SIG-M5 treated with dmso at 0.1 percent for 504 hours (cell line): ENCODE measurements around the gene NECAB3.
"Not testable (repeated sequence)": the region's sequence is repeated elsewhere in the genome, so short reads cannot be mapped to it uniquely, and the experiment has no call there.

Source experiments
- DNase-seq: peaks from one replicate; lab custom pipeline; 2025; ENCODE audit not compliant: unreplicated experiment; lab: John Stamatoyannopoulos, UW

Gene NECAB3

DNA sequence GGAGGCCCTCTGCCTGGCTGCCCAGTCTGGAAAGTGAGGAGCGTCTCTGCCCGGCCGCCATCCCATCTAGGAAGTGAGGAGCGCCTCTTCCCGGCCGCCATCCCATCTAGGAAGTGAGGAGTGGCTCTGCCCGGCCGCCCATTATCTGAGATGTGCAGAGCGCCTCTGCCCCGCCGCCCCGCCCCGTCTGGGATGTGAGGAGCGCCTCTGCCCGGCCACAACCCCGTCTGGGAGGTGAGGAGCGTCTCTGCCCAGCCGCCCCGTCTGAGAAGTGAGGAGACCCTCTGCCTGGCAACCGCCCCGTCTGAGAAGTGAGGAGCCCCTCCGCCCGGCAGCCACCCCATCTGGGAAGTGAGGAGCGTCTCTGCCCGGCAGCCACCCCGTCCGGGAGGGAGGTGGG is 24.7 kb upstream of the NECAB3 start:
- not testable (repeated sequence) for DNase-seq

DNA sequence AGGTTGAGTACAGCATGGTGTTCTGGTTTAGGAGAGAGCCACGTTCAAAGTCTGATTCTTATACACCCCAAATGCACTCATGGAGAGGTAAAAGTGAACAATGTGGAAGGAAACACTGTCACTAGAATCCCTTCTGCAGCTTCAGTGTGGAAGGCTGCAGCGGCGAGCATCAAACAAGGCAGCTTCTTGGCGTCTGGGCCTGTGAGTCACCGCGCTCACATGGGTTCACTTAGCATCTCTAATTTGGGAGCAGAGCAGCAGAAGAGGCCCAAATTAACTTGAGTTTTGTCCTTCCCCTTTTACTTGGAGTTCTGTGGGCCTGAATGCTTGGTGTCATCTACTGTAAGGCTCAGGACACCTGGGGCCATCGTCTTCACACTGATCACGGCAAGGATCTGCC is 22.9 kb upstream of the NECAB3 start:
- DNase-seq: peak; percentile 64

DNA sequence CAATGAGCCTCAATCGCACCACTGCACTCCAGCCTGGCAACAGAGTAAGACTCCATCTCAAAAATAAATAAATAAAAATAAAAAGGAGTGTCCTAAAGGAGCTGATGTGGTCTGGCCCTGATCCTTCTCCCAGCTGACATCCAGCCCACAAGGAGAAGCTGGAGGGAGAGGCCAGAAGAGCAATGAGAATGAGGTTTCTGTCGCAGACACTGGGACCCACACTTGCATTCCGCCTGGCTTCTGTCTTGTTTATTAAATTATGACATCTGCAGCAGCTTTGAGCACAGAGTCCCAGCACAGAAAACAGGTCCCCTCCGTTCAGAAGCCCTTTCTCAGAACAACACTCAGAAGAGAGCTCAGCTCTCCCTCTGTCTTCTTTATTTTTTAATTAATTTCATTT is 22.2 kb upstream of the NECAB3 start:
- DNase-seq: no peak

DNA sequence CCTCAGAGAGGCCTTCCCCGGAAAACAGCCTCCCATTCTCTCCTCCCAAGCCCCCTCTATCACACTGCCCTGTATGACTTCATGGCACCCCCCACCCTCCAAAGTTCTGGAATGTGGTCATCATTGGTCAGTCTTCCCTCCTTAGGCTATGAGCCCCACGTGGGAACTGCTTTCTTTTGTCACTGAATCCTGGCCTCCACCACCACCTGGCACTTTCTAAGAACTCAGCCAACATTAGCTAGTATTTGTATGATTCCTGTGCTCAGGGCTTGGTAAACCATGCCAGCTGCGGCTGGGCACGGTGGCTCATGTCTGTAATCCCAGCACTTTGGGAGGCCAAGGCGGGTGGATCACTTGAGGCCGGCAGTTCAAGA is 20.4 kb upstream of the NECAB3 start:
- no peak for DNase-seq

DNA sequence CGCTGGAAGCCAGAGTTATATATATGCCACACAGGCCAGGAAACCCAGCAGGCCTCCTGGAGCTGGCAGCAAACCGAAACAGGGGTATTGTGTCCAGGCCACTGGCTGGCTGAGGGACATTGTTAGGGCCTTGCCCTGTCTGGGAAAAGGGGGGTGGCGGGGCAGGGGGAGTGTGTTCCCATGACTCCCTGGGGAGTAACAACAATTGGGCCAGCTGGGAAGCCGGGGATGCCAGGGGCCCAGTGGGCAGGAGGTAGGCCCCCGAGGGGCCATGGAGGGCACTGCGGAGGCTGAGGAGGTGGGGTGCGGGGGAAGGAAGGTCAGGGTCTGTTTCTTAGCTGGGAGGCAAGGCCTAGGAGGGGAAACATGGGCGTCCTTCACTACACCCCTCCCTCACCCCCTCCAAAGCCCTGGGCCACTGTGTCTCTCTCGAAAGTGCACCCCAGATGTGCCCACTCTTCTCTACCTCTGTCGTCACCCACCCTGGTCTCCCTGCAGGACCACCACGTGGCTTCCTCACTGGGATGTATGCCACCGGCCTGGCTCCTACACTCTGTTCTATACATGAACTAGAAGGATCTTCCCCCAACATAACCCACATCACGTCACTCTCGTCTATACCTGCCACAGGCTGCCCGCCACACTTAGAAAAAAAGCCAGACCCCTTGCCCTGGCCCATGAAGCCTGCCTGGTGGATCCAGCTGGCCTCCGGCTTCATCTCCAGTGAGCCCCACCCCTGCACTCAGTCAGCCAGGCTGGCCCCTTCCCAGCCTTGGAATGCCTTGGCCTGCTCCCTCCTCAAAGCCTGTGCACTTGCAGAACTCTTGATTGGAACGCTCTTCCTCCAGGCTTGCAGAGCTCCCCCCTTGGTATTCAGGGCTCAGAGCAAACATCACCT is 19.8 kb upstream of the NECAB3 start:
- DNase-seq: no peak

DNA sequence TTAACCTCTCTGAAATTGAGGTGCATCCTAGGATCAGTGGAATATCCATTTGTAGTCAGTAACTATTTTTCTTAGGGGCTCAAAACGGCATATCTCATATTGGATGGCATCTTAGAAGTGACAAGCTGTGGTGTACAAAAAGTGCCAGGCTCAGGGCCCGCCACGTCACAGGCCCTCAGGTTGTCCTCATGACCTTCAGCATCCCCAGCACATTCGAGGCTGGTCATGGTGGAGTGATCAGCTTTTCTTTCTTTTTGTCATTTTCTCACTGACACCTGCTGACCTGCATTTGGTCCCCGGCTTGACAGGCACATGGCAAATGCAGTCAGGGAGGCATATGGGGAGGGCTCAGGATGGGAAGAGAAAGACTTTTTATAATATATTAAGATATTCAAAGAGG is 19.1 kb upstream of the NECAB3 start:
- DNase-seq: no peak

DNA sequence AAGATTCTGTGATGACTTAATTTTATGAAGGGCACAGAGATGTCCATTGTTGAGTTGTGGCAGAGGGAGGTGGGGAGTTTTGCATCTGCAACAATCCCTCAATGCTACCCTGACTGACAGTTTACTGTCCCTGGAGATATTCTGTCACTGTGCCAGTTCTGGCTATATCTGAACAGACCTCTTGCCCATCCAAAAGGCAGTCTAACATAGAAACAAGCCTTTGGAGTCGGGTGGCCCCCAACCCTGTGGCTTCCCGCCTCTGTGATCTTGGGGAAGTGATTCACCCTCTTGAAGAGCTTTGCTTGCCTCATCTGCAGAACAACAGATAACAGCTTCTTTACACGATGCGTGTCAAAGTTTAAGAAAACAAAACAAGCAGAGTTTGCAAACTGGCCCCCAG is 15.7 kb upstream of the NECAB3 start:
- DNase-seq: peak; percentile 78

DNA sequence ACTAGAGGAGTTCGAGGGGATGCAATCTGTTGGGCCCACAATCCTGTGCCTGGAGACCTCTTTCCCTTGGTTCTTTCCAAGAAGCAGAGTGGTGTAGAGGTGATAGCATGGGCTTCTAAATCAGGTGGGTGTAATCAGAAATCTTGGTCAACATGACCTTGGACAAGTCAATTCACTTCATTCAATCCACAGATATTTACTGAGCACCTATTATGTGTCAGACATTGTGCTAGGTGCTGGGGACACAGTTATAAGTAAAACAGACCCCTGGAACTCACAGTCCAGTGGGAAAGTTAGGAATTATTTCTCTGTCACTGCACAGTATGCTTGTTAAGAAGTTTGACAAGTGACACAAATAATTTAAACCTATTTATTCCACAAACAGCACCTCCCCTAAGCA is 15.3 kb upstream of the NECAB3 start:
- no peak for DNase-seq

DNA sequence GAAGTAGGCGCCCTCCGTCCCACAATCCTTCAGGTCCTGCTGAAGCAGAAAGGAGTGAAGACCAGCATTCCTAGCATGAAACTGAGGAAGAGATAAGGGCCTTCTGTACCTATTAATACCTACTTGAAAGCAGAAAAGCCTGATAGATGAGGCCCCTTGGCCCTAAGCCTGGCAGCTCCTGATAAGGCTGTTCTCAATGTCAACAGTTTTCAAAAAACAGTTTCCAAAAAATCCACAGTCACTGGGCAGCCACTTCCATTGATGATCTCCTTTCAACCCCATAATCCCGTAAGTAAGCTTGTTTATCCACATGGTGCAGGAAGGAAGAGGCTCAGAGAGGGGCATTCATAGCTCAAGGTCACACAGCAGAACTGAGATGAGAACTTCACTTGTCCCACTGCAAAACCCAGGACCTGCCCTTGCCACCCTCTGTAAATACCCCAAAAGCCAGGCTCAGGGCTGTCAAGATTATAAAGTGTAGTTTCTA is 14.8 kb upstream of the NECAB3 start:
- DNase-seq: no peak

DNA sequence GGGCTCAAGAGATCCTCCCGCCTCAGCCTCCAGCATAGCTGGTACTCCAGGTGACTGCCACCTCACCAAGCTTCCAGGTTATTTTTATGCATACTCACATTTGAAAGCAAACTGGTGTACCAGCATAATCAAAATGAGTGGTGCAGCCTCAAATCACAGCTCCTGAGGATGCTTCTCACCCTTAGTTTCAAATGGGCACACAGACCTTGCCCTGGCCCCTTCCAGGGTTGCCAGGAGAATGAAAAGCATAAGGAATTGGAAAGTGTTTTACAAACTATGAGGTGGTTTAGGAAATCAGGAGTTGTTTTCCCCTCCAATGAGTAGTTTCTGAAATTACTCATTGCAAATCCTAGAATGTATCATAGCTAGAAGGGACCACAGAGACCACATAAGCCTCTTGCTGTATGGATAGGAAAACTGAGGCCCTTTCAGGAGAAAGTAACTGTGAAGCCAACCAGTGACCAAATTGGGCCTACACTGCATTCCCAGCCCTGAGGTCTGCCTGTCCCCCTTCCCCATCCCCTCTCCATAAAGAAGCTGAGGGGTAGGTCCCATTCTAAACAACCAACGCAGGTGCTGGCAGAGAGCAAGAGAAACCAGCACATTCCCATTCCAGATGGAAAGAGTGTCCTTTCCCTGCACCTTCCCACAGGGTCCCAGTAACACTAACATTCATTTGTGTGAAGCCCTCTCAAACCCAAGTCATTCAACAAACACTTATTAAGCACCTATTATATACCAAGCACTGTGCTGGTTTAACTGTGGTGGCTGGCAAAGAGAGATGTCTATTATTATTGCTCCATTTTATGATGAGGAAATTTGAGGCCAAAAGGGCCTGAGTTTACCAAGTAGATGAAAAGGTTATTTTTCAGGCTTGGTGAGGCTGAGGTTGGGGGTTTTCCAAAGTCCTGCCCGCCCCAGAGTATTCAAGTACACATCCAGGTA is 14.0 kb upstream of the NECAB3 start:
- no peak for DNase-seq

DNA sequence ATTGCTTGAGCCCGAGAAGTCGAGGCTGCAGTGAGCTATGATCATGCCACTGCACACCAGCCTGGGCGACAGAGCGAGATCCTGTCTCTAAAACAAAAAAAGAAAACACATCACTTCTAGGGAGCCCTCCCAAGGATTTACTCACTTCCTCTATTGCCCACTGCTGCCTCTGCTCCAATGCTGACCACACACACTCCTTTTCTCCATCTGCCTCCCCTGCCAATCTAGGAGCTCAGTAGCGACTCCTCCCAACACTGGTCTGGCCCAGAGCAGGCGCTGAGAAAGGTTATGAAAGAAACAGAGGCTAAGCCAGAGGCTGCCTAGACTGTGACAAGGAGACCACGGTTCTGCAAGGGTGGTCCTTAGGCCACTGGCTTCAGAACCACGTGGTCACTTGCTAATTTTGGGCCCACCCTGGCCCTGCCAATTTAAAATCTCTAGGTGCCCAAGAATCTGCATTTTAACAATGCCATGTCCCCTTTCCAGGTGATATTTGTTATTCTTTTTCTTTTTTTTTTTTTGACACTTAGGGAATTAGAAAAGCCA is 13.2 kb upstream of the NECAB3 start:
- DNase-seq: peak; percentile 94

DNA sequence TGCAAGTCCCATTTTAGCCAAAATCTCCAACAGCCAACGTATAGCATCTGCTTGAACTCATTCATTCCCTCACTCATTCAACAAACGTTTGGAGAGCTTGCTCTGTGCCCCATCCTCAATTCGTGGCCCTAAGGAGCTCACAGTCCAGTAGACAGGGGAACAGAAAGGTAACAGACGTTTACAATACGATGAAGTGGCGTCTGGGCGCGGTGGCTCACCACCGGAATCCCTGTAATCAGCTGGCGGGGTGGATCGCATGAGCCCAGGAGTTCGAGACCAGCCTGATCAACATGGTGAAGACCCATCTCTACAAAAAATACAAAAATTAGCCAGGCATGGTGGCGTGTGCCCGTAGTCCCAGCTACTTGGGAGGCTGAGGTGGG is 12.7 kb upstream of the NECAB3 start:
- no peak for DNase-seq

DNA sequence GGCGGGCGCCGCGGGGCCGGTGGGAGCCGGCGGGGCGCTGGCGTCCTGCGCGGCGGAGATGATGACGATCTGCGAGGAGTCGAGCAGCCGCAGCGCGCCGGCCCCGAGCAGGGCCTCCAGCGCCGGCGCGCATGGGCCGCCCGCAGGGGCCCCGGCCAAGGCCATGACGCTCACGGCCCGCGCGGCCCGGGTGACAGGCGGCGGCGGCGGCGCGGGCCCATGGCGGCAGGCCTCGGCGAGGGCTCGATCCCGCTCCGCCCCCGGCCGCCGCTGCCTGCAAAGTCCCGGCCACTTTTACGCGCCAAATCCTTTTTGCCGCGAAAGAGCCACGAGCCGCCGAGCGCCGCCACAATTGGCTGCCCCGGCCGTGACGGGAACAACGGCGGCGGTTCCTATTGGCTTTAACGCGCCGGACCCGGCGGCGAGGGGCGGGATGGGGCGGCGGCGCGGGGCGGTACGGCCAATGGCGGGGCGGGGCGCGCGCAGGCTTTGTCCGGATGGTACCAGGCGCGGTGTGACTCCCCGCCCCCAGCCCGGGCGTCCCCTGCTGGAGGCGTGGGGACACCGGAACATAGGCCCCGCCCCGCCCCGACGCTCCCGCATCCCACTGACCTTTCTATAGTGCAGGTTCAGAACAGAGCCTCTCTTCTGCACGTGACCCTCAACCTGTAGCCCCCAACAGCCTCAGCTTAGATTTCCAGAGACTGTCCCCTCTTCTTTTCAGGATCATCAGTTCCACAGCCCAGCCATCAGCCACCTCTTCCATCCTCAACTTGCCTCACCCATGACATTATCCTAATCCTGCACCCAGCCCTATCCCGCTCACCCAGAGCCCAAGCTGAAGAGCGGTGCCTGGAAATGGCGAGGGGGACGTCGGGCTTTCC is 12.1 kb upstream of the NECAB3 start, which contains the start of gene E2F1:
Gene E2F1, minus strand, starts transcription at position 286 of the 884 bp plus-strand sequence. Its CDS starts 121 bp downstream, at position 165.
- peak; percentile 93 for DNase-seq

DNA sequence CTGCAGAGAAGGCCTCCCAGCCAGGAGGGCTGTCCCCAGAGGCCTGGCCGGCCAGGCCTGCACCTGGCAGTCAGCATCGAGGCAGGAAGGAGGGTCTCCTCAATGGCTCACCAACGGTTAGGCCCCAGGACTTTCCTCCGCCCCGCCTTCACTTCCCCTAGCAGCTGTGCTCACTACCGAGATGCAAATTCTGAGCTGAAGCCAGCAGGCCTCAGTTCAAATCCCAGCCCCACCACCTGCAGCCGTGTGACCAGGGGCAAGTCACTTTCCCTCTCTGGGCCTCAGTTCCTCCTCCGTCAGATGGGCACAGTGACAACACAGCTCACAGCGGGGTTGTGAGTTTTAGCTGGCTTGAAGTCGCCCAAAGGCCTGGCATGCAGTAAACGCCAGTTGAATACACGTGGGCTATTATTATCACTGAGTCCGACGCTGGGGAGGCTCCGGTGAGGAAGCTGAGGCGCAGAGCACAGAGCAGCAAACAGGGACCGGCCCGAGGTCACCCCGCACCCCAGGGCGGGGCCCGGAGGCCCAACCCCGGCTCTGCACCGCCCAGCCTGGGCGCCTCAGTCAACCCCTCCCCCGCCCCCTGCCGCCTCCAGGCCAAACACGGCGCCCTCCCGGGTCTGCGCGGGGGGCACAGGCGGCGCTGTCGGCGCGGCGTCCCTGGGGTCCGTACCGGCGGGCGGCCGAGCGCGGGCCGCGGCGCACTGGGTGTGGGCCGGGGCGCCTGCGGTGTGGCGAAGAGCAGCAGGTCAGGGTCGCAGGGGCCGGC is 11.3 kb upstream of the NECAB3 start:
- DNase-seq: peak; percentile 68

DNA sequence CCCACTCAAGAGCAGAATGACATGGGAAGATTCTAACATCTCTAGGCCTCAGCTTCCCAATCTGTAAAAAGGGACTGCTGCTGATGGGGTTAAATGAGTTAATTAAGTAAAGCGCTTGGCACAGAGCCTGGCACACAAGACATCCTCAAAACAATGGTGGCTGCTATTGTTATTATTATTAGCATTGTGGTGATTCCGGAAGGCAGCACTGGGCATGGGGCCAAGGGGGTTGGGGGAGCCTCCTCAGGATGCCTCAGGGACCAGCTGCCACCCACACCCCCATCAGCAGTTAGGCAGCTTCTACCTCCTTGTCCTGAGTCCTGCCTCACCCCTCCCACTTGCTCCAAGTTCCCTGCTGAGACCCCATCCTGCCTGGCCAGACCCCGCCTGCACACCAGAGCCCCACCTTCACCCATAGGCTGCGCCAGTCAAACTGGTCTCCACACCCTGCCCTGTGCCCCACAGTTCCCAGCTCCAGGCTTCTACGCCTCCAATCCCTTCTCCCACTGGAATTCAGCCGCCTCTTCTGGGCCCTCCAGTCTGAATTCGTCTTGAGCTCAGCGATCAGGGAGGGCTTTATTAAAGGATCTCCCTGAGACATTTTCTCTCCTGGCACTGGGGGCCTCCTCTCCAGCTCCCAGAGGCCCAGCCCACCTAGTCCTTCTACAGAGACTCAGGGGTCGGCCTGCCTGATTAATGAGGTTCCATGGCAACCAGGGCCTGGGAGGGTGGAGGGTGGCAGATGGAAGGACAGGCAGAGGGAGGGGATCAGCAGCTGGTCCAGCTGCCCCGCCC is 10.5 kb upstream of the NECAB3 start:
- no peak for DNase-seq

DNA sequence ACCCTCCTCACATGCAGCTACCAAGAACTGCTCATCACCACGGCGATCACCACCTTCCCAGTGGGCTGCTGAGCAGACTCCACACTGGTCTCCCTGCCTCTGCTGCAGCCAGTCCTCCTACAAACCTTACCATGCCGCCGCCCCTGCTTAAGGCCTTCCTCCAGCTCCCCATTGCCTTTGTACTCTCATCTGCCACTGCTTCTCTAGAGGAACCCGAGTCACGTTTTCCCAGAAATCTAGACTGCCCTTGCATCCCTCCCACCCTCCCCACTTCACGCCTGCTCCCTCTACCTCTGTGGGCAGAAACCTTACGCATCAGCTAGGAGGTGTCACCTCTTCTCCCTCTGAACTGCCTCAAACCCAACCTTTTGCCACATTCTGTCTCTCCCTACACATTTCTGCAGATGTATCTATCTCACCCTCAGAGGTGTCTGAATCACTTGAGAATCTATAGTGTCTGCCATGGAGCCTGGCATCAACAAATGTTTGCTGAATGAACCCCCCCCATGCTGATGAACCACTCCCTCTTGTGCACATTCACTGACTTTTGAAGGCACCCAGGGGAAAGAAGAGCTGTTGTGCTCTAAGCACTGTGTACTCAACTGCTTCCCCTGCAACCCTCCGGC is 7.6 kb upstream of the NECAB3 start:
- no peak for DNase-seq

DNA sequence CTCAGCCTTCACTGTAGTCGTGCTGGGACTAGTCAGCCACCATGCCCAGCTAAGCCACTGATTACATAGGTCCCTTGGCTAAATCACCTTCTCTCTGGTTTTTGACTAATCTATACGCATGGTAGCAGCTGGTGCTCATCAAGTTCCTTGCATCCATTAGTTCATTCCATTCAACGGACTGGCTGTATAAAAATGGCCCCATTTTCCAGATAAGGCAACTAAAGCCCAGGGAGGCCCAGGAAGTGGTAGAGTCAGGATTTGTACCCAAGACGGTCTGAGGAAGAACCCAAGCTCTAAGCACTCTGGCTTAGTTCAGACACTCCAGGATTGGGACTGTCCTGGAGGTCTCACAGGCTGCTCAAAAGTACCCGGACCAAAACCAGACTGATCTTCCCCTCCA is 7.1 kb upstream of the NECAB3 start:
- DNase-seq: no peak

DNA sequence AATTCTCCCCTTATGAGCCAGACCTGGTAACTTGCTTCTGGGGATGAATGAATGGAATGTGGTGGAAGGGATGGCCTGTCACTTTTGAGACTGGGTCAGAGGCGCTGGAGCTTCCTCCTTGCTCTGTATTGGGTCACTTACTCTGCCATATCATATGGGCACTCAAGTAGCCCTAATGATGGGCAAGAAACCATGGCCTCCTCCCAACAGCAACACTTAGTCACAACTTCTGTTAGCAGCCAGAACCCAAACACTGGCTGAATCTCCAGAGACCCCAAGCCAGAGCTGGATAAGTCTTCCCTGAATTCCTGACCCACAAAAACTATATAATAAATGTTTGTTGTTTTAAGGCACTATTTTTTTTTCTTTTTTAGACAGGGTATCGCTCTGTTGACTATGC is 6.5 kb upstream of the NECAB3 start:
- DNase-seq: no peak
